DOHH2 (cell line): Measurements from ENCODE around the gene HOXA1.

ENCODE experiments used
- H3F3A ChIP-seq: fragments of 200-600 bp; sonication (generic), shearing (Covaris generic); 2 replicates; pipeline ENCODE4 v1.6.0; 2016; ENCODE audit warnings: antibody characterized with exemption, mild to moderate bottlenecking; ENCODE audit not compliant: control insufficient read depth, insufficient read depth
- H3K27ac ChIP-seq: fragments of 200-600 bp; sonication (generic); 2 replicates; pipeline ENCODE4 v1.5.1; 2014; ENCODE audit warnings: low read depth, mild to moderate bottlenecking, low read length, moderate library complexity
- H3K27me3 ChIP-seq: fragments of 200-600 bp; sonication (generic); 2 replicates; pipeline ENCODE4 v1.6.1; 2014; ENCODE audit warnings: mild to moderate bottlenecking, low read length, mixed read lengths; ENCODE audit not compliant: control insufficient read depth
- H3K36me3 ChIP-seq: fragments of 200-600 bp; sonication (generic); 2 replicates; pipeline ENCODE4 v1.6.1; 2014; ENCODE audit warnings: mild to moderate bottlenecking, low read length, moderate library complexity, mixed read lengths; ENCODE audit not compliant: control insufficient read depth
- H3K4me1 ChIP-seq: fragments of 200-600 bp; sonication (generic); 2 replicates; pipeline ENCODE4 v1.6.1; 2014; ENCODE audit warnings: mild to moderate bottlenecking, low read length, mixed read lengths; ENCODE audit not compliant: control insufficient read depth
- H3K4me2 ChIP-seq: fragments of 200-600 bp; sonication (generic); 2 replicates; pipeline ENCODE4 v1.6.0; 2014; ENCODE audit warnings: mild to moderate bottlenecking, low read length, moderate library complexity
- H3K4me3 ChIP-seq: fragments of 200-600 bp; sonication (generic); 2 replicates; pipeline ENCODE4 v1.5.1; 2014; ENCODE audit warnings: mild to moderate bottlenecking, low read length, mixed read lengths
- H3K79me2 ChIP-seq: fragments of 200-600 bp; sonication (generic); 2 replicates; pipeline ENCODE4 v1.6.1; 2014; ENCODE audit warnings: mild to moderate bottlenecking, low read length, mixed read lengths; ENCODE audit not compliant: control insufficient read depth
- H3K9me2 ChIP-seq: fragments of 200-600 bp; sonication (generic); replicated peaks from 2 replicates; pipeline ENCODE4 v1.6.1; 2014; ENCODE audit warnings: mild to moderate bottlenecking, low read length, mixed read lengths; ENCODE audit not compliant: control insufficient read depth
- H3K9me3 ChIP-seq: fragments of 200-600 bp; sonication (generic); 2 replicates; pipeline ENCODE4 v1.6.1; 2014; ENCODE audit warnings: antibody characterized with exemption, low read length, mixed read lengths; ENCODE audit not compliant: control insufficient read depth, insufficient read depth
- H4K20me1 ChIP-seq: fragments of 200-600 bp; sonication (generic); 2 replicates; pipeline ENCODE4 v1.6.0; 2014; ENCODE audit warnings: low read depth, mild to moderate bottlenecking, antibody characterized with exemption, low read length, moderate library complexity; ENCODE audit not compliant: control insufficient read depth, insufficient read depth
- EZH2phosphoT487 ChIP-seq: fragments of 200-600 bp; sonication (generic); IDR thresholded peaks from 2 replicates; pipeline ENCODE4 v1.6.1; 2017; ENCODE audit warnings: borderline replicate concordance, mild to moderate bottlenecking, antibody characterized with exemption, low read length, moderate library complexity, mixed read lengths
- TF ChIP-seq, protein P1 (sequence below): fragments of 200-600 bp; sonication (generic); IDR thresholded peaks from one replicate; pipeline ENCODE4 v1.5.1; 2014; ENCODE audit warnings: antibody characterized with exemption, mild to moderate bottlenecking, low read depth, low read length; ENCODE audit not compliant: poor library complexity, severe bottlenecking

HOXA1 gene

GRCh38 chr7:27124902-27125689 is 29.3 kb upstream of the HOXA1 start:
- no peaks in the 10 kb centered on the region for H4K20me1 ChIP-seq
- no peak for TF ChIP-seq EZH2phosphoT487
- TF ChIP-seq, protein P1, sequence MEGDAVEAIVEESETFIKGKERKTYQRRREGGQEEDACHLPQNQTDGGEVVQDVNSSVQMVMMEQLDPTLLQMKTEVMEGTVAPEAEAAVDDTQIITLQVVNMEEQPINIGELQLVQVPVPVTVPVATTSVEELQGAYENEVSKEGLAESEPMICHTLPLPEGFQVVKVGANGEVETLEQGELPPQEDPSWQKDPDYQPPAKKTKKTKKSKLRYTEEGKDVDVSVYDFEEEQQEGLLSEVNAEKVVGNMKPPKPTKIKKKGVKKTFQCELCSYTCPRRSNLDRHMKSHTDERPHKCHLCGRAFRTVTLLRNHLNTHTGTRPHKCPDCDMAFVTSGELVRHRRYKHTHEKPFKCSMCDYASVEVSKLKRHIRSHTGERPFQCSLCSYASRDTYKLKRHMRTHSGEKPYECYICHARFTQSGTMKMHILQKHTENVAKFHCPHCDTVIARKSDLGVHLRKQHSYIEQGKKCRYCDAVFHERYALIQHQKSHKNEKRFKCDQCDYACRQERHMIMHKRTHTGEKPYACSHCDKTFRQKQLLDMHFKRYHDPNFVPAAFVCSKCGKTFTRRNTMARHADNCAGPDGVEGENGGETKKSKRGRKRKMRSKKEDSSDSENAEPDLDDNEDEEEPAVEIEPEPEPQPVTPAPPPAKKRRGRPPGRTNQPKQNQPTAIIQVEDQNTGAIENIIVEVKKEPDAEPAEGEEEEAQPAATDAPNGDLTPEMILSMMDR: no peak
- no peak overlapping the region for H3K4me2 ChIP-seq
- H3K27me3 ChIP-seq: peaks cover 30% of the 10 kb centered on the region
- H3K9me2 ChIP-seq: no peaks in the 10 kb centered on the region
- no peaks in the 10 kb centered on the region for H3F3A ChIP-seq
- H3K36me3 ChIP-seq: no peaks in the 10 kb centered on the region
- H3K79me2 ChIP-seq: no peaks in the 10 kb centered on the region
- H3K4me3 ChIP-seq: no peak overlapping the region
- H3K4me1 ChIP-seq: no peaks in the 10 kb centered on the region
- H3K27ac ChIP-seq: no peak overlapping the region
- no peaks in the 10 kb centered on the region for H3K9me3 ChIP-seq

DNA sequence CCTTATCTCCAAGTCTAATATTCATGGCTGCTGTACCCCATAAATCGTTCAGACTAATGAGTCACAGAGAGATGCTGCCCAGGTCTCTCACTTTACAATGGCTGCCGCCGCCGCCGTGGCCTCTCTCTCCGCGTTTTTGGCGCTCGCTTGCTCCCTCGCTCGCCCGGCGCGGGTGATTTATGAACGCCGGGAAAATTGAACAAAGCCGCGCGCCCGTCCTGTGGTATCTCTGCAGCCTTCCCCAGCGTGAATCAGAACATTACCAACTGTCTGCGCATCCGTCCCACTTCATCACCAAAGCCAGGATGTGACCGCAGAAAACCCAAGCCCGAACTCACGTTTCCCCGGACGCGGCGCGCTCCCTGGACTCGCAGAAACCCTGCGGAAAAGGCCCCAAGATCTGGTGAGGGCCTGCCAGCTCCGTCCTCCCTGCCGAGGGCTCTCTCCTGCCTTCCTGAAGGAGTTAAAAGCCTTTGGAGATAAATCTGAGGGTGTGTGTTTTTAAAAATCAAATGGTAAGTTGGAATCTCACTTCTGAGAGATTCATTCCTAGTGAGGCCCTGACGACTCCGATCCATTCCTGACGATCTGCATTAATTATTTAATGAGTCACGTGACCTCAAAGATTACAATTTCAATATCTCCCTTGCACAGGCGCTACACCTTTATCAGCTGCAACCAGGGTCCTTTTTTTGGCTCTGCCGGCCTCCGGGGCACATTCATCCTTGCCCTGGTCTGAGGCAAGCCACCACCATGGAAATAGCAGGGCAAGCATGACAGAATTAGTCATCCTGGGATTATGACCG is 28.5 kb upstream of the HOXA1 start:
- no peaks in the 10 kb centered on the region for H3K79me2 ChIP-seq
- no peak overlapping the region for H3K27ac ChIP-seq
- no peaks in the 10 kb centered on the region for H3F3A ChIP-seq
- H3K4me2 ChIP-seq: no peak overlapping the region
- H4K20me1 ChIP-seq: no peaks in the 10 kb centered on the region
- peaks cover 30% of the 10 kb centered on the region for H3K27me3 ChIP-seq
- no peaks in the 10 kb centered on the region for H3K36me3 ChIP-seq
- H3K9me3 ChIP-seq: no peaks in the 10 kb centered on the region
- H3K4me1 ChIP-seq: no peaks in the 10 kb centered on the region
- no peak overlapping the region for H3K4me3 ChIP-seq
- H3K9me2 ChIP-seq: no peaks in the 10 kb centered on the region
- TF ChIP-seq, protein P1: no peak
- no peak for TF ChIP-seq EZH2phosphoT487

GRCh38 chr7:27123477-27124053 is 27.8 kb upstream of the HOXA1 start:
- H3K4me2 ChIP-seq: no peak overlapping the region
- H3K9me2 ChIP-seq: no peaks in the 10 kb centered on the region
- no peaks in the 10 kb centered on the region for H3K9me3 ChIP-seq
- no peaks in the 10 kb centered on the region for H4K20me1 ChIP-seq
- peaks cover 30% of the 10 kb centered on the region for H3K27me3 ChIP-seq
- H3K4me3 ChIP-seq: no peak overlapping the region
- no peaks in the 10 kb centered on the region for H3K4me1 ChIP-seq
- no peaks in the 10 kb centered on the region for H3F3A ChIP-seq
- no peaks in the 10 kb centered on the region for H3K36me3 ChIP-seq
- H3K79me2 ChIP-seq: no peaks in the 10 kb centered on the region
- TF ChIP-seq EZH2phosphoT487: no peak
- TF ChIP-seq, protein P1: no peak
- no peak overlapping the region for H3K27ac ChIP-seq
